SK-N-SH (cell line): ENCODE measurements around the gene ASTN2. TPM values are rescaled to one million over a fixed set of nuclear protein-coding genes. Genes with fewer than 3 reads are reported as not detected.

Source experiments
- CTCF ChIA-PET: fragments of 300-600, 350-600 bp; formaldehyde crosslinking; extraction: SDS; loops from one replicate; lab custom pipeline; 2021; lab: Yijun Ruan, JAX
- POLR2A ChIA-PET: fragments of 350-600 bp; sonication (Branson Sonifier 250); formaldehyde crosslinking; extraction: SDS; loops from one replicate; lab custom pipeline; 2020; ENCODE audit warnings: antibody characterized with exemption, inconsistent platforms; lab: Yijun Ruan, JAX
- DNase-seq: peaks from one replicate; pipeline ENCODE4 v3.0.0; 2012
- H2AFZ ChIP-seq: fragments of 200-600 bp; sonication (generic); 2 replicates; pipeline ENCODE4 v1.8.1; 2016; ENCODE audit warnings: antibody characterized with exemption, mild to moderate bottlenecking, low read depth
- H3F3A ChIP-seq: fragments of 200-600 bp; sonication (generic); replicated peaks from 2 replicates; pipeline ENCODE3; 2016; ENCODE audit warnings: antibody characterized with exemption, mild to moderate bottlenecking; ENCODE audit not compliant: insufficient read depth
- H3K27ac ChIP-seq, 2 experiments: fragments of 200-500 bp in 1 of 2; fragments of 200-600 bp in 1 of 2; sonication (Bioruptor generic) in 1 of 2; sonication (generic), shearing (Covaris generic) in 1 of 2; 2 replicates each; pipeline versions ENCODE4 v1.5.1 to v1.6.1; 2014 to 2016; ENCODE audit warnings: low read depth in 2 of 2, inconsistent platforms in 1 of 2, low read length in 1 of 2, mild to moderate bottlenecking in 1 of 2, mixed read lengths in 1 of 2
- H3K27me3 ChIP-seq: fragments of 200-600 bp; sonication (generic), shearing (Covaris generic); 2 replicates; pipeline ENCODE4 v1.6.1; 2016; ENCODE audit warnings: mixed run types; ENCODE audit not compliant: insufficient read depth
- H3K36me3 ChIP-seq, 2 experiments: fragments of 200-500 bp in 1 of 2; fragments of 200-600 bp in 1 of 2; sonication (Bioruptor generic) in 1 of 2; sonication (generic) in 1 of 2; replicated peaks in 1 of 2; 2 replicates each; pipeline versions ENCODE3 to v1.5.1; 2014 to 2016; ENCODE audit warnings: low read length in 1 of 2, mild to moderate bottlenecking in 1 of 2; ENCODE audit not compliant: insufficient read depth in 2 of 2, control insufficient read depth in 1 of 2
- H3K4me1 ChIP-seq, 2 experiments: fragments of 200-500 bp in 1 of 2; fragments of 200-600 bp in 1 of 2; sonication (Bioruptor generic) in 1 of 2; sonication (generic), shearing (Covaris generic) in 1 of 2; 2 replicates each; pipeline versions ENCODE4 v1.5.1 to v1.6.1; 2014 to 2016; ENCODE audit warnings: low read depth in 1 of 2, low read length in 1 of 2, mixed run types in 1 of 2; ENCODE audit not compliant: insufficient read depth in 2 of 2, control insufficient read depth in 1 of 2
- H3K4me2 ChIP-seq: fragments of 200-600 bp; sonication (generic), shearing (Covaris generic); 2 replicates; pipeline ENCODE4 v1.6.1; 2017; ENCODE audit warnings: mixed run types
- H3K4me3 ChIP-seq, 2 experiments: fragments of 200-500 bp in 1 of 2; fragments of 200-600 bp in 1 of 2; sonication (Bioruptor generic) in 1 of 2; sonication (generic), shearing (Covaris generic) in 1 of 2; 2 replicates each; pipeline versions ENCODE4 v1.5.1 to v1.8.1; 2014 to 2016; ENCODE audit warnings: low read depth in 2 of 2, inconsistent platforms in 1 of 2, low read length in 1 of 2, mild to moderate bottlenecking in 1 of 2, mixed read lengths in 1 of 2, moderate library complexity in 1 of 2
- H3K79me2 ChIP-seq: fragments of 200-600 bp; sonication (generic); 2 replicates; pipeline ENCODE4 v1.8.1; 2017; ENCODE audit warnings: mild to moderate bottlenecking; ENCODE audit not compliant: insufficient read depth
- H3K9ac ChIP-seq: fragments of 200-600 bp; sonication (generic); 2 replicates; pipeline ENCODE4 v1.6.1; 2017; ENCODE audit warnings: mixed run types
- H3K9me2 ChIP-seq: fragments of 200-600 bp; sonication (generic); 2 replicates; pipeline ENCODE4 v1.6.1; 2017; ENCODE audit warnings: mixed run types
- H3K9me3 ChIP-seq: fragments of 200-600 bp; sonication (generic); 2 replicates; pipeline ENCODE4 v1.6.1; 2017; ENCODE audit warnings: mixed run types, mild to moderate bottlenecking, moderate library complexity
- H4K20me1 ChIP-seq: fragments of 200-600 bp; sonication (generic); 2 replicates; pipeline ENCODE4 v1.6.1; 2017; ENCODE audit warnings: mild to moderate bottlenecking, mixed run types; ENCODE audit not compliant: insufficient read depth
- CHD2 ChIP-seq: fragments of 150-350 bp; IDR thresholded peaks from 2 replicates; pipeline ENCODE4 v1.6.1; 2018; ENCODE audit warnings: low read length; ENCODE audit not compliant: partially characterized antibody
- EP300 ChIP-seq, 2 experiments: IDR thresholded peaks; 2 replicates each; pipeline versions ENCODE4 v1.4.0 to v1.6.1; 2012; ENCODE audit warnings: borderline replicate concordance in 1 of 2, low read depth in 1 of 2, low read length in 1 of 2
- GABPA ChIP-seq: IDR thresholded peaks from 2 replicates; pipeline ENCODE4 v1.4.0; 2012; ENCODE audit warnings: low read depth, mild to moderate bottlenecking
- JUND ChIP-seq: IDR thresholded peaks from 2 replicates; pipeline ENCODE4 v1.4.0; 2012
- MXI1 ChIP-seq: IDR thresholded peaks from 2 replicates; pipeline ENCODE4 v1.6.1; 2012; ENCODE audit warnings: mild to moderate bottlenecking, low read depth, low read length, improper control_type of control experiment
- SIN3A ChIP-seq: IDR thresholded peaks from 2 replicates; pipeline ENCODE4 v1.6.1; 2012; ENCODE audit warnings: low read depth, mild to moderate bottlenecking, low read length, moderate library complexity, borderline replicate concordance
- TAF1 ChIP-seq: IDR thresholded peaks from 2 replicates; pipeline ENCODE4 v1.6.1; 2012; ENCODE audit warnings: low read depth, mild to moderate bottlenecking, low read length, moderate library complexity, borderline replicate concordance
- YY1 ChIP-seq: IDR thresholded peaks from 2 replicates; pipeline ENCODE4 v1.4.0; 2012; ENCODE audit warnings: low read depth, mild to moderate bottlenecking
- whole genome bisulfite sequencing: methylation state at CpG from one replicate; pipeline ENCODE4 v1.1.6; 2017; ENCODE audit warnings: low lambda C conversion rate; 5-methylcytosine and 5-hydroxymethylcytosine counted together
- polyA plus RNA-seq, 3 experiments: library from polyadenylated mRNA; depleted of rRNA; stranded (reverse); fragments of >200 nt; gene quantifications; 2 replicates each; pipeline ENCODE4 v1.2.3, GENCODE V29; 2012
- TF ChIP-seq, protein P1 (sequence below): IDR thresholded peaks from 2 replicates; pipeline ENCODE4 v1.4.0; 2012; ENCODE audit warnings: low read depth, borderline replicate concordance
- TF ChIP-seq, protein P2 (sequence below): fragments of 200-600 bp; sonication (generic); IDR thresholded peaks from 2 replicates; pipeline ENCODE4 v1.6.1; 2017; ENCODE audit warnings: antibody characterized with exemption, mild to moderate bottlenecking, moderate library complexity
- TF ChIP-seq, protein P3 (sequence below): IDR thresholded peaks from 2 replicates; pipeline ENCODE4 v1.4.0; 2012; ENCODE audit warnings: low read depth, borderline replicate concordance
- TF ChIP-seq, protein P4 (sequence below): IDR thresholded peaks from 2 replicates; pipeline ENCODE4 v1.4.0; 2012; ENCODE audit warnings: low read depth

The ASTN2 gene
- polyA plus RNA-seq, 1 of the 3 experiments (the other 2 are of a cell fraction), result 6.6 TPM

DNA sequence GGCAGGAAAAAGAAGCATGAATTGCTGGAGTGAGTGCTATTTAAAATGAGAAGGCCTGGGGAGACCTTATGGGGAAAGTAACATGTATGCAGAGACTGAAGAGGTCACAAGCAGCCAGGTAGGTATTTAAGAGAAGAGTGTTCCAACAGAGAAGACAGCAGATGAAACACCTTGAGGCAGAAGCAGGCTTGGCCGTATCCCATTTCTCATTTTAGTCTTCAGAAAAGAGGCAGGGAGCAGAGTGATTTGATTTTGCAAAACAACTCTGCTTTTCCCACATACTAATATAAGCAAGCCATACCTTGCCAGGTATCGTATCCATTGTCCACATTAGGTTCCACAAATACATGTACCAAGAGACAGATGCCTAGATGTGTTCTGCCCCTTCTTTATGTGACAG, 244.3 kb downstream of the ASTN2 start:
- POLR2A ChIA-PET, result interaction anchor here (0.6 kb wide), 1 partner anchor 901 kb away, joined by 3 read pairs; no protein-coding TSS in a partner anchor
- H3K27me3 ChIP-seq, result no peaks in the 10 kb centered on the region
- no peak overlapping the region for H3K4me2 ChIP-seq
- no peaks in the 10 kb centered on the region for H3K9me3 ChIP-seq
- WGBS, result 8% methylated on average over 2 of the region's 2 CpGs
- TF ChIP-seq, protein P1, sequence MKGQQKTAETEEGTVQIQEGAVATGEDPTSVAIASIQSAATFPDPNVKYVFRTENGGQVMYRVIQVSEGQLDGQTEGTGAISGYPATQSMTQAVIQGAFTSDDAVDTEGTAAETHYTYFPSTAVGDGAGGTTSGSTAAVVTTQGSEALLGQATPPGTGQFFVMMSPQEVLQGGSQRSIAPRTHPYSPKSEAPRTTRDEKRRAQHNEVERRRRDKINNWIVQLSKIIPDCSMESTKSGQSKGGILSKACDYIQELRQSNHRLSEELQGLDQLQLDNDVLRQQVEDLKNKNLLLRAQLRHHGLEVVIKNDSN, result no peak
- no peak for TF ChIP-seq YY1
- TF ChIP-seq, protein P2, sequence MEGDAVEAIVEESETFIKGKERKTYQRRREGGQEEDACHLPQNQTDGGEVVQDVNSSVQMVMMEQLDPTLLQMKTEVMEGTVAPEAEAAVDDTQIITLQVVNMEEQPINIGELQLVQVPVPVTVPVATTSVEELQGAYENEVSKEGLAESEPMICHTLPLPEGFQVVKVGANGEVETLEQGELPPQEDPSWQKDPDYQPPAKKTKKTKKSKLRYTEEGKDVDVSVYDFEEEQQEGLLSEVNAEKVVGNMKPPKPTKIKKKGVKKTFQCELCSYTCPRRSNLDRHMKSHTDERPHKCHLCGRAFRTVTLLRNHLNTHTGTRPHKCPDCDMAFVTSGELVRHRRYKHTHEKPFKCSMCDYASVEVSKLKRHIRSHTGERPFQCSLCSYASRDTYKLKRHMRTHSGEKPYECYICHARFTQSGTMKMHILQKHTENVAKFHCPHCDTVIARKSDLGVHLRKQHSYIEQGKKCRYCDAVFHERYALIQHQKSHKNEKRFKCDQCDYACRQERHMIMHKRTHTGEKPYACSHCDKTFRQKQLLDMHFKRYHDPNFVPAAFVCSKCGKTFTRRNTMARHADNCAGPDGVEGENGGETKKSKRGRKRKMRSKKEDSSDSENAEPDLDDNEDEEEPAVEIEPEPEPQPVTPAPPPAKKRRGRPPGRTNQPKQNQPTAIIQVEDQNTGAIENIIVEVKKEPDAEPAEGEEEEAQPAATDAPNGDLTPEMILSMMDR, result no peak
- no peak for TF ChIP-seq MXI1
- TF ChIP-seq JUND, result no peak
- no peak for TF ChIP-seq SIN3A
- TF ChIP-seq, protein P3, sequence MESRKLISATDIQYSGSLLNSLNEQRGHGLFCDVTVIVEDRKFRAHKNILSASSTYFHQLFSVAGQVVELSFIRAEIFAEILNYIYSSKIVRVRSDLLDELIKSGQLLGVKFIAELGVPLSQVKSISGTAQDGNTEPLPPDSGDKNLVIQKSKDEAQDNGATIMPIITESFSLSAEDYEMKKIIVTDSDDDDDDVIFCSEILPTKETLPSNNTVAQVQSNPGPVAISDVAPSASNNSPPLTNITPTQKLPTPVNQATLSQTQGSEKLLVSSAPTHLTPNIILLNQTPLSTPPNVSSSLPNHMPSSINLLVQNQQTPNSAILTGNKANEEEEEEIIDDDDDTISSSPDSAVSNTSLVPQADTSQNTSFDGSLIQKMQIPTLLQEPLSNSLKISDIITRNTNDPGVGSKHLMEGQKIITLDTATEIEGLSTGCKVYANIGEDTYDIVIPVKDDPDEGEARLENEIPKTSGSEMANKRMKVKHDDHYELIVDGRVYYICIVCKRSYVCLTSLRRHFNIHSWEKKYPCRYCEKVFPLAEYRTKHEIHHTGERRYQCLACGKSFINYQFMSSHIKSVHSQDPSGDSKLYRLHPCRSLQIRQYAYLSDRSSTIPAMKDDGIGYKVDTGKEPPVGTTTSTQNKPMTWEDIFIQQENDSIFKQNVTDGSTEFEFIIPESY, result no peak
- no peak for TF ChIP-seq CHD2
- TF ChIP-seq GABPA, result no peak
- no peaks in the 10 kb centered on the region for H4K20me1 ChIP-seq
- H3F3A ChIP-seq, result no peaks in the 10 kb centered on the region
- peaks cover 0 to 2% of the 10 kb centered on the region in 2 experiments; a peak in 2 of 4 replicates for H3K4me1 ChIP-seq
- H3K9me2 ChIP-seq, result no peaks in the 10 kb centered on the region
- no peaks in the 10 kb centered on the region for H3K36me3 ChIP-seq
- no peak overlapping the region for H3K9ac ChIP-seq
- H3K27ac ChIP-seq, result no peak overlapping the region
- H3K79me2 ChIP-seq, result no peaks in the 10 kb centered on the region
- no peak for DNase-seq
- H2AFZ ChIP-seq, result no peak overlapping the region
- H3K4me3 ChIP-seq, result no peak overlapping the region
- CTCF ChIA-PET, result interaction anchor here (1.0 to 1.2 kb wide), 2 partner anchors 10 kb away, joined by 4 to 8 read pairs; no protein-coding TSS in a partner anchor

DNA sequence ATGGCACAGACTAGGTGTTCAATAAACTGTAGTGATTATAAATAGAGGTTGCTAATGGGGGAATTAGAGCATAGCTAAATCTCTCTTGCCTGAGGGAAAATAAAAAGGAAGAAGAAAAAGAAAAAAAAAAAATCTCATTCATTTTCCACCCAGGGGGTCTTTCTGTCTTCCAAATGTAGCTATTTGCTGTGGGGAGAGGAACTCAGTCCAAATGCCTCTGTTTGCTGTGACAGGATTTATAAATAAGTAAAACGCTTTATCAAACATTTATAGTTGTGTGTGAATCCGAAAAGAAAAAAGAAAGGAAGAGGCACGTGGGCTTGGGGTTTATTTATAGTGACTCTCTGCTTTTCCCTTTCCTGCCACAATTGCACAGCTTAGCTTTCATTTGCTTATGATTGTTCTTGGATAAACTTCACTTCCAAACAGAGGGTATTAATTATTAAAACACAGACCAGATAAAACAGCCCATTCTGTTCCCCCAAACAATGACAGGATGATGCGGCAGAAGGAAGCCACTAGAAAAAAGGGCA, 245.7 kb downstream of the ASTN2 start:
- Histone ChIP-seq H3K9me3 (no peaks in the 10 kb centered on the region), H3K4me2 (no peak overlapping the region), H3K9me2 (no peaks in the 10 kb centered on the region), H3K27me3 (no peaks in the 10 kb centered on the region), H4K20me1 (no peaks in the 10 kb centered on the region), H3K4me1 (peaks cover 0 to 9% of the 10 kb centered on the region in 2 experiments; a peak in 2 of 4 replicates), H2AFZ (no peak overlapping the region), H3K4me3 (no peak overlapping the region), H3K9ac (no peak overlapping the region), H3K27ac (peak overlapping the region in 1 of 2 experiments; percentile 62; a peak in 2 of 4 replicates), H3F3A (no peaks in the 10 kb centered on the region), H3K79me2 (no peaks in the 10 kb centered on the region), H3K36me3 (no peaks in the 10 kb centered on the region)
- no peak for DNase-seq
- POLR2A ChIA-PET, result no interaction called here
- WGBS, result 29% methylated on average over 4 of the region's 4 CpGs
- CTCF ChIA-PET, result interaction anchor here (0.6 to 1.1 kb wide), 2 partner anchors 16 to 243 kb away, joined by 3 to 5 read pairs; no protein-coding TSS in a partner anchor
- TF ChIP-seq, protein P4, sequence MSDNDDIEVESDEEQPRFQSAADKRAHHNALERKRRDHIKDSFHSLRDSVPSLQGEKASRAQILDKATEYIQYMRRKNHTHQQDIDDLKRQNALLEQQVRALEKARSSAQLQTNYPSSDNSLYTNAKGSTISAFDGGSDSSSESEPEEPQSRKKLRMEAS, result no peak
- TF ChIP-seq TAF1 (no peak), CHD2 (no peak), YY1 (no peak), EP300 (IDR thresholded peaks at IDR 0.05; ENCODE audit: borderline replicate concordance in 1 of 2, low read depth in 1 of 2, low read length in 1 of 2) (no peak)
